ENCODE data around the gene RHBDD1. TPM values are rescaled to one million over a fixed set of nuclear protein-coding genes. Genes with fewer than 3 reads are reported as not detected.

Gene RHBDD1
- total RNA-seq, 1 donor from 2014 or later = 3.7 TPM

DNA sequence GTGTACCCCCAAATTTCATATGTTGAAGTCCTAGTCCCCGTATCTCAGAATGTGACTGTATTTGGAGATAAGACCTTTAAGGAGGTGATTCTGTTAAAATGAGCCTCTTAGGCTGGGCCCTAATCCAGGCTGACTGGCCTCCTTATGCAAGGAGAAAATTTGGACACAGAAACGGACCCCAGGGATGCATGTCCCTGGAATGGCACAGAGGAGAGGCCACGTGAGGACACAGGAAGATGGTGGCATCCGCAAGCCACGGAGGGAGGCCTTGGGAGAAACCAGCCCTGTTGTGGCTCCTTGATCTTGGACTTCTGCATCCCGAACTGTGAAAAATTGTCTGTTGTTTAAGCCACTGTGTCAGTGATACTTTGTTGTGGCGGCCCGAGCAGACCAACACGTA is 177.5 kb downstream of the RHBDD1 start:
- TF ChIP-seq, protein P1, sequence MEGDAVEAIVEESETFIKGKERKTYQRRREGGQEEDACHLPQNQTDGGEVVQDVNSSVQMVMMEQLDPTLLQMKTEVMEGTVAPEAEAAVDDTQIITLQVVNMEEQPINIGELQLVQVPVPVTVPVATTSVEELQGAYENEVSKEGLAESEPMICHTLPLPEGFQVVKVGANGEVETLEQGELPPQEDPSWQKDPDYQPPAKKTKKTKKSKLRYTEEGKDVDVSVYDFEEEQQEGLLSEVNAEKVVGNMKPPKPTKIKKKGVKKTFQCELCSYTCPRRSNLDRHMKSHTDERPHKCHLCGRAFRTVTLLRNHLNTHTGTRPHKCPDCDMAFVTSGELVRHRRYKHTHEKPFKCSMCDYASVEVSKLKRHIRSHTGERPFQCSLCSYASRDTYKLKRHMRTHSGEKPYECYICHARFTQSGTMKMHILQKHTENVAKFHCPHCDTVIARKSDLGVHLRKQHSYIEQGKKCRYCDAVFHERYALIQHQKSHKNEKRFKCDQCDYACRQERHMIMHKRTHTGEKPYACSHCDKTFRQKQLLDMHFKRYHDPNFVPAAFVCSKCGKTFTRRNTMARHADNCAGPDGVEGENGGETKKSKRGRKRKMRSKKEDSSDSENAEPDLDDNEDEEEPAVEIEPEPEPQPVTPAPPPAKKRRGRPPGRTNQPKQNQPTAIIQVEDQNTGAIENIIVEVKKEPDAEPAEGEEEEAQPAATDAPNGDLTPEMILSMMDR (IDR thresholded peaks at IDR 0.05) = no peak
- Histone ChIP-seq H3K36me3 (peaks cover 0 to 3% of the 10 kb centered on the region in 2 donors), H3K27me3 (no peaks in the 10 kb centered on the region), H3K4me3 (no peak overlapping the region), H3K4me1 (no peaks in the 10 kb centered on the region), H3K9me3 (no peaks in the 10 kb centered on the region), H3K27ac (no peak overlapping the region)
- intact Hi-C loops (cut with DNase I) = no loop called here
- DNase-seq (ENCODE audit: low spot score in 2 of 2) = no peak

DNA sequence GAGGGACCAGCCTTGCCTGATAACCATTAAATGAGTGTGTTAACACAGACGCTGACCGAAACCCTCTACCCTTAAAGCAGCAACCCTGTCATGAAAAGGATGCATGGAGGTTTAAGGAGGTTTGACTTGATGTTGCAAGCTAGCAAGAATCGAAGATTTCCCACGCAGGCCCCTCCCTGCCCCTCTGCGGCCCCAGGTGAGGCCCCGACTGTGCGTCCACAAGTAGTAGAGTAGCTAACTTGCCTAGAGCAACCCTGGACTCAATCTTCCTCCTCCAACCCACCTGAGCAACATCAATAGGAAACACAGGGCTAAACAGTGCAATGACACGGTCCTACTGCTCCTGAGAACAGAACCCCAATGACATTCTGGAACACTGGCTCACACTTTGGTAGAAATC is 178.0 kb downstream of the RHBDD1 start:
- Histone ChIP-seq H3K4me1 (no peaks in the 10 kb centered on the region), H3K27ac (no peak overlapping the region), H3K27me3 (no peaks in the 10 kb centered on the region), H3K9me3 (no peaks in the 10 kb centered on the region), H3K36me3 (peaks cover 0 to 3% of the 10 kb centered on the region in 2 donors), H3K4me3 (no peak overlapping the region)
- DNase-seq (ENCODE audit: low spot score in 2 of 2) = no peak
- TF ChIP-seq, protein P1 (IDR thresholded peaks at IDR 0.05) = no peak
- intact Hi-C loops (cut with DNase I) = no loop called here

DNA sequence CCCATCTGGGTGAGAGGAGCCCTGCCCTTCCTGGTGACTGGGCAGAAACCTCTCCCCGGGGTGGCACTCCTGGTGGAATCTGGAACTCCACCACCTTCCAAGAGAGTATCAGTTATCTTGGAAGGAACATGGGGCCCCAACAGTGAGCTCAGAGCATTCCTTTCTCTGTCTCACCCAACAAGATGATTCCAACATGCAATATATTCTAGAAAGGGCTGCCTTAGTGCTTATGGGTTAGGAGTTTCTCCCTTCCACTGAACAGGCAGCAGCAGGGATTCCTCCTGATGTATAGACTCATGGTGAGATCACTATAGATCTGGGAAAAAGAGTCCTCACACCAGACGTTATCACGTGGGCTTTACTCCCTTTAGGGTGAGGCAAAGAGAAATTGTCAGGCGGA is 181.0 kb downstream of the RHBDD1 start:
- no peaks in the 10 kb centered on the region for H3K27me3 ChIP-seq
- TF ChIP-seq, protein P1 (IDR thresholded peaks at IDR 0.05) = no peak
- no peak for DNase-seq (ENCODE audit: low spot score in 2 of 2)
- peaks cover under 1 to 3% of the 10 kb centered on the region in 2 donors for H3K36me3 ChIP-seq
- no peaks in the 10 kb centered on the region for H3K9me3 ChIP-seq
- no peak overlapping the region for H3K4me3 ChIP-seq
- intact Hi-C loops (cut with DNase I) = no loop called here
- H3K4me1 ChIP-seq = no peaks in the 10 kb centered on the region
- H3K27ac ChIP-seq = no peak overlapping the region

DNA sequence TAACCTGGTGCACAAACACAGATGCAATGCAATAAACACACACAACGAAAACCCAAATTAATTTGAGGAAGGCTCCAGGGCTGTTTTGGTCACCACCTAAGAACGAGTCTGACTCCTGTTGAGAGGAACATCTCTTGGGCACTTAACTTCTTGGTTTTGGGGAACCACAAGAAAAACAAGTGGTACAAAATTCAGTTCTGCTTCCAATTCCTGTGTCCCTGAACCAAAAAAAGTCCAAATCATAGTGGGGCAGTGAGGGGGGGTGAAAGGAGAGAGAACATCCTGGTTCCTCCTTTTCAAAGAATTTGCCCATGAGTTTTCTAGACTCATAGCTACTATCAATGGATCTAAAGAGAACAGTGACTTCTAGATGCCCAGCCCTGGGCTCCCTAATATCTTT is 184.6 kb downstream of the RHBDD1 start:
- no peak overlapping the region for H3K4me3 ChIP-seq
- TF ChIP-seq, protein P1 (IDR thresholded peaks at IDR 0.05) = no peak
- H3K27ac ChIP-seq = no peak overlapping the region
- intact Hi-C loops (cut with DNase I) = no loop called here
- peaks cover 3 to 7% of the 10 kb centered on the region in 2 donors for H3K36me3 ChIP-seq
- no peaks in the 10 kb centered on the region for H3K4me1 ChIP-seq
- no peak for DNase-seq (ENCODE audit: low spot score in 2 of 2)
- no peaks in the 10 kb centered on the region for H3K9me3 ChIP-seq
- no peaks in the 10 kb centered on the region for H3K27me3 ChIP-seq

DNA sequence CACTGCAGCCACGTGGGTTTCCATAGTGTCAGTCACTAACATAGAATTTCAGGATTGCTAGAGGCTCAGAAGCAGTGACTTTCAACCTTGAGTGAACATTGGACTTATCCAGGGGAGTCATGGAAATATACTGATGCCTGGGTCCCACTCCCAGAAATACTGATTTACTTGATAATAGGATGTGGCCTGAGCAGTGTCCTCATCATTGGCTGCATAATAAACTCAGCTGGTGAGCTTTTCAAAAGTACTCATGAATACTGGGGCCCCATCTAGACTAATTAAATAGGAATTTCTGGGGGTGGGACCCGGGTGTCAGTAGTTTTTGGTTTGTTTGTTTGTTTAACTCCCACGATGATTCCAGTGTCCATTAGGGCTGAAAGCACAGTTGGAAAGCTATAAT is 186.8 kb downstream of the RHBDD1 start:
- TF ChIP-seq, protein P1 (IDR thresholded peaks at IDR 0.05) = no peak
- Histone ChIP-seq H3K27me3 (no peaks in the 10 kb centered on the region), H3K4me1 (no peaks in the 10 kb centered on the region), H3K36me3 (peaks cover 0 to 7% of the 10 kb centered on the region in 2 donors), H3K9me3 (no peaks in the 10 kb centered on the region), H3K27ac (no peak overlapping the region), H3K4me3 (no peak overlapping the region)
- no peak for DNase-seq (ENCODE audit: low spot score in 2 of 2)
- intact Hi-C loops (cut with DNase I) = no loop called here

DNA sequence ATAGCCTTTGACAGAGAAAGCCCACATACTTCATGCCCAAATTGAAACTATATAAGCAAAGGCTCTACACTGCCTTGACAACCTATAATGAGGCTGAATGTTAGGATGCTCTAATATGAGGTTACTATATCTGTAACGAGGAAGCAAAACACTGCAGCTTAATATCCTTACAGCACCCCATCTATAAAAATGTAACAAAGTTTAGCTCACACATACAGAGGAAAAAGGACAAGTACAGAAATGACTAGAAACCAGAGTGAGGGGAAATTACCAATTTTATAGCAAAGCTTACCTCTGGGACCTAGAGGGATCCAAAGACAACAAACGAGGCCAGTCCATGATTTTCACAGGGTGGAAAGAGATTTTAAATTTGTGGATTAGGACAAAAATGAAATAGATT is 189.7 kb downstream of the RHBDD1 start:
- intact Hi-C loops (cut with DNase I) = no loop called here
- H3K9me3 ChIP-seq = no peaks in the 10 kb centered on the region

More for the DNA sequence above, 189.7 kb downstream of the RHBDD1 start:
- no peaks in the 10 kb centered on the region for H3K4me1 ChIP-seq
- TF ChIP-seq, protein P1 (IDR thresholded peaks at IDR 0.05) = no peak
- H3K4me3 ChIP-seq = no peak overlapping the region
- no peak overlapping the region for H3K27ac ChIP-seq
- DNase-seq (ENCODE audit: low spot score in 2 of 2) = no peak
- H3K36me3 ChIP-seq = peaks cover 2 to 7% of the 10 kb centered on the region in 2 donors
- H3K27me3 ChIP-seq = no peaks in the 10 kb centered on the region

Measured in ascending aorta (tissue), 2 donors.